ENCODE measurements around the gene KRTAP10-11. TPM values are rescaled to one million over a fixed set of nuclear protein-coding genes. Genes with fewer than 3 reads are reported as not detected.

Gene KRTAP10-11
- total RNA-seq, 1 donor from 2014 or later, result not detected

- peaks cover 9% of the 10 kb centered on the region for H3K9me3 Mint-ChIP-seq (ENCODE audit: unreplicated experiment)
- H3K27me3 Mint-ChIP-seq (ENCODE audit: unreplicated experiment), result peaks cover 2% of the 10 kb centered on the region
- peaks cover 3% of the 10 kb centered on the region for H3K4me1 Mint-ChIP-seq (ENCODE audit: low read depth, unreplicated experiment)
- peaks cover 6% of the 10 kb centered on the region for H3K36me3 Mint-ChIP-seq (ENCODE audit: unreplicated experiment)
- no peak overlapping the region for H3K4me3 Mint-ChIP-seq (ENCODE audit: unreplicated experiment)
- DNase-seq, result no peak
- no peak overlapping the region for H3K27ac Mint-ChIP-seq (ENCODE audit: unreplicated experiment)
- no peak for TF ChIP-seq CTCF (IDR thresholded peaks at IDR 0.05; ENCODE audit: partially characterized antibody, unreplicated experiment)
Measured at GRCh38 chr21:44601596-44602462, 44.4 kb upstream of the KRTAP10-11 start.

DNA sequence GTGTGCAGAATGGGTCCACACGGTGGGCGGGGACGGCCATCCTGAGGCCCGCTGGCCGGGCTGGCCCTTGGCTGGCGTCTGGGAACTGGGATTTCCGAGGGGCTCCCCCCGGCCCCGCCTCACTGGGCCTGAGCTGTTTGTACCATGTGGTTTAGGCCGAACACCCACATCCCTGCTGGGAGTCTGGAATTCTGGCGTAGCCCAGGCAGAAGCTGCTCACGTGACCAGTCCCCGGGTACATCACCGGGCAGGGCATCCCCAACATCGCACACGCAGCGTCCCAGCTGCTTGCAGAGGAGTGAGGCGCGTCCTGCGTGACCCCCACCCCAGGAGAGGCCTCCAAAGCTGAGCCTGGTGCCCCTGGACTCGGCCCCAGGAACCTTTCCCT is 43.8 kb upstream of the KRTAP10-11 start:
- H3K36me3 Mint-ChIP-seq (ENCODE audit: unreplicated experiment), result peaks cover 10% of the 10 kb centered on the region
- no peak for TF ChIP-seq CTCF (IDR thresholded peaks at IDR 0.05; ENCODE audit: partially characterized antibody, unreplicated experiment)
- H3K4me1 Mint-ChIP-seq (ENCODE audit: low read depth, unreplicated experiment), result peaks cover 3% of the 10 kb centered on the region
- H3K9me3 Mint-ChIP-seq (ENCODE audit: unreplicated experiment), result peaks cover 6% of the 10 kb centered on the region
- H3K27me3 Mint-ChIP-seq (ENCODE audit: unreplicated experiment), result peaks cover 2% of the 10 kb centered on the region
- H3K4me3 Mint-ChIP-seq (ENCODE audit: unreplicated experiment), result no peak overlapping the region
- DNase-seq, result no peak
- no peak overlapping the region for H3K27ac Mint-ChIP-seq (ENCODE audit: unreplicated experiment)

GRCh38 chr21:44603109-44603875 is 42.9 kb upstream of the KRTAP10-11 start:
- peaks cover 15% of the 10 kb centered on the region for H3K36me3 Mint-ChIP-seq (ENCODE audit: unreplicated experiment)
- H3K9me3 Mint-ChIP-seq (ENCODE audit: unreplicated experiment), result peaks cover 6% of the 10 kb centered on the region
- no peak for DNase-seq
- no peak overlapping the region for H3K4me3 Mint-ChIP-seq (ENCODE audit: unreplicated experiment)
- peaks cover 2% of the 10 kb centered on the region for H3K27me3 Mint-ChIP-seq (ENCODE audit: unreplicated experiment)
- H3K4me1 Mint-ChIP-seq (ENCODE audit: low read depth, unreplicated experiment), result no peaks in the 10 kb centered on the region
- TF ChIP-seq CTCF (IDR thresholded peaks at IDR 0.05; ENCODE audit: partially characterized antibody, unreplicated experiment), result no peak
- H3K27ac Mint-ChIP-seq (ENCODE audit: unreplicated experiment), result no peak overlapping the region

DNA sequence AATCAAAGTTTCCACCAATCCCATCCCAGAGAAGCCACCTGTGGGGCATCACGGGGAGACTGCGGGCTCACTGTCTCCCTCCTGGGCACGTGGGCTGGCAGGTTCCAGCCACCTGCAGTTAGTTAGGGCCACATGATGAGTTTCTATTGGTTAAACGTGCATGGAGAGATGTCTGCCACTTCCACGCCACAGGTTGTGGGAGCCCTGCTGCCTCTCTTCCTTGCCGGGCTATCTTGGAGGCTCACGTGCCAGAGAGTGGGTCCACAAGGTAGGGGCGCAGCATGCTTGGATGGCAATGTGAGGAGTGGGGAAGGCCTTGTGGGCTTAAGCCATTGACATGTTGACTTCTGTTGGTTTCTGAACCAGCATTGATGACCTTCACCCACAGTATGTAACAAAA is 42.3 kb upstream of the KRTAP10-11 start:
- DNase-seq, result no peak
- peaks cover 4% of the 10 kb centered on the region for H3K9me3 Mint-ChIP-seq (ENCODE audit: unreplicated experiment)
- H3K27me3 Mint-ChIP-seq (ENCODE audit: unreplicated experiment), result peaks cover 2% of the 10 kb centered on the region
- TF ChIP-seq CTCF (IDR thresholded peaks at IDR 0.05; ENCODE audit: partially characterized antibody, unreplicated experiment), result no peak
- no peaks in the 10 kb centered on the region for H3K4me1 Mint-ChIP-seq (ENCODE audit: low read depth, unreplicated experiment)
- no peak overlapping the region for H3K4me3 Mint-ChIP-seq (ENCODE audit: unreplicated experiment)
- H3K27ac Mint-ChIP-seq (ENCODE audit: unreplicated experiment), result no peak overlapping the region
- H3K36me3 Mint-ChIP-seq (ENCODE audit: unreplicated experiment), result peaks cover 11% of the 10 kb centered on the region

- Mint-ChIP-seq H3K4me3 (ENCODE audit: unreplicated experiment) (no peak overlapping the region), H3K36me3 (ENCODE audit: unreplicated experiment) (peaks cover 30% of the 10 kb centered on the region), H3K27me3 (ENCODE audit: unreplicated experiment) (peaks cover 2% of the 10 kb centered on the region), H3K9me3 (ENCODE audit: unreplicated experiment) (peaks cover 4% of the 10 kb centered on the region), H3K4me1 (ENCODE audit: low read depth, unreplicated experiment) (no peaks in the 10 kb centered on the region), H3K27ac (ENCODE audit: unreplicated experiment) (no peak overlapping the region)
- DNase-seq, result no peak
- TF ChIP-seq CTCF (IDR thresholded peaks at IDR 0.05; ENCODE audit: partially characterized antibody, unreplicated experiment), result no peak
Measured at GRCh38 chr21:44606495-44606894, 39.7 kb upstream of the KRTAP10-11 start.
